Middle frontal gyrus (tissue), 1 donor: ENCODE results near the gene DEFB112.

Source experiments
- DNase-seq: peaks from one replicate; pipeline ENCODE4 v3.0.0-alpha.2; 2015; ENCODE audit warnings: low spot score; ENCODE audit errors: extremely low spot score

Gene DEFB112, protein sequence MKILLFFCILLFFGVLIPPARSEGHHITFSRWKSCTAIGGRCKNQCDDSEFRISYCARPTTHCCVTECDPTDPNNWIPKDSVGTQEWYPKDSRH

DNA sequence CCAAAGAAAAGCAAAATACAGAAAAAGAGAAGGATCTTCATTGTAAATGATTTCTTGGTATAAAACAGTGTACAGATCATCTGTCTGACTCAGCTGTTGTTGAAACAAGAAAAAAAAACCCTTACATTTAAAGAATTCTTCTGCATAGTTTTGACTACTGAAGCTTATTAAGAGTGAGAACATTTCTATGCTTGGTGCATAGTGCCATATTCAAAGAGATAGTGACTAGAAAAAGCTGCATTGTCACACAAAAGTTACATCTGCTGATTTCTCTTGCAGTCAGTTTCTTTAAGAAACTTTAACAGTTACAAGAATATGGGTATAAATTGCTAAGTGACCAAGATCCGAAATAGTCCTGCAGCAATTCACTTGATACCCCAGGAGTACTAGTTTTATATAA is at the start of gene DEFB112:
DEFB112 (minus strand) TSS at position 101 of the 400 bp plus-strand sequence; CDS start at position 41, 60 bp downstream.
- no peak for DNase-seq

DNA sequence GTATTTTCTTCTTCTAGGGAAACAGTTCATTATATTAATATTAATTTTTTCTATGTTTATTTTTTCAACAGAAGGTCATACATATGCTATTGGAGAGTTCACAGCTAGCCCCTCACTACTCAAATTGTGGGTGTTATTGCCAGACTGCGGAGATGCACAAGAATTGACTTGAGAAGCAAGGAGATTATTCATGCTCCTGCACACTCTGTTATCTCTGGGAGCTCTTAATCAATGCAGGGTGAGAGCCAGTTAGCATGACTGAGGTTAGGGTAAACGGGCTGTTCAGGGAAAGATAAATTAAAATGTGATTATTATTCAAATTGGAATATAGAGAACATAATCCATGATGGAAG is 48.9 kb upstream of the DEFB112 start:
- no peak for DNase-seq

DNA sequence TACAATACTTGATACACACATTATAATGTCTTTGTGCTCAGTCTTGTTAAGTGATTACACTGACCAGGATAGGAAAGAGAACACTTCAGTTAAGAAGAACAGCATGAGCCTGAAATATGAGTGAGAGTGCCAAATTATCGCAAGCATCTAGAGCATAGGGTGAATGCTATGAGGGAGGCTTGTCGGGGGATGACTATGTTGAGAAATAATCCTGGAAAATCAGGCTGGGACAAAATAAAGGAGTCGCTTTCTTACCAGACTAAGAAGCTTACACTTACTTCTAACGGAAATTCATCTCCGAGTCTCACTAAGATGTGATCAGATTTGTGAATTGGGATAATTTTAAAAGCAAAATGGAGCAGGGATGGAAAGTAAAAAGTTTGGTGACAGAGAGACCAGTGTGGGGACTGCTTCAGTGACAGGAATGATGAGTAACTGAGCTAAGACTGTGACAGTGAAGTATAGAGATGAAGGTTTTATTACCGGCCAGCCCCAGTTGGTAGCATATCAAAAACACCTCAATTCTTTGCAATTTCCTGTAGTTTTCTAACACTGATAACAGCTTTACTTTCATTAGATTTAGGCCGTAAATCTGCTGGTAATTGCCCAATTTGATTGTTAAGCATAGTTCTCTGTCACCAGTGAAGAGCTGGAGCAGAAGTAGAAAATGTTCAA is 48.4 kb upstream of the DEFB112 start:
- DNase-seq = no peak

DNA sequence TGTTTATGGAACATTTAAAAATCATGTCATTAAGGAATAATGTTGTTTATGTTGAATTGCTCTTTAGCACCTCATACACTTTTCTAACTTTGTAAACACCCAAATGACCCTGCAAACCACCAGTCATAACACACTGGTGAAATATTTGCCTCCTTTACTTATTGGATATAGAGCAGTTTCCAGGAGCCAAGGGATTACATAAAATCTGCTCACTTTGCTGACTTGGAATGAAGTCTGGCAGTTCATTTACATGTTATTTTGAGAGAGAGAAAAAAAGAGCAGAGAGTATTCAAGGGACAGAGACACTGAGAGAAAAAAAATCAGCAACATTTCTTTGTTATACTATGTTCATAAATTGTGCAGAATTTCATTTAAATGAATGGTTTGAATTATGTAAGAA is 46.6 kb upstream of the DEFB112 start:
- no peak for DNase-seq

DNA sequence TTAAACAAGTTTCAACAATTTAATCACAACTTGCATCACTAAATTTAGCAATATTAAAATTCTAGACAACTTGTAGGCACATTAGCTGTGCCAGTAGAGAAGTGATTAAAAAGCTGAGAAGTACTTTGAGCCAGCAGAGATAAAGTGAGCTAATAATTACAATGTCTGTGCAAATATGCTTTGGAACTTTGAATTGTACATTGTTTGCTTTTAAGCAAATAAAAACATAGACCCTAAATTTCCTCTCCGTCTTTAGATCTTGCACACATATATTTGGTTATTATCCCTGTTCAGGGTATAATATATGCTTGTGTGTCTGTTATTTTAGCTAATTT is 44.2 kb upstream of the DEFB112 start:
- DNase-seq = no peak

DNA sequence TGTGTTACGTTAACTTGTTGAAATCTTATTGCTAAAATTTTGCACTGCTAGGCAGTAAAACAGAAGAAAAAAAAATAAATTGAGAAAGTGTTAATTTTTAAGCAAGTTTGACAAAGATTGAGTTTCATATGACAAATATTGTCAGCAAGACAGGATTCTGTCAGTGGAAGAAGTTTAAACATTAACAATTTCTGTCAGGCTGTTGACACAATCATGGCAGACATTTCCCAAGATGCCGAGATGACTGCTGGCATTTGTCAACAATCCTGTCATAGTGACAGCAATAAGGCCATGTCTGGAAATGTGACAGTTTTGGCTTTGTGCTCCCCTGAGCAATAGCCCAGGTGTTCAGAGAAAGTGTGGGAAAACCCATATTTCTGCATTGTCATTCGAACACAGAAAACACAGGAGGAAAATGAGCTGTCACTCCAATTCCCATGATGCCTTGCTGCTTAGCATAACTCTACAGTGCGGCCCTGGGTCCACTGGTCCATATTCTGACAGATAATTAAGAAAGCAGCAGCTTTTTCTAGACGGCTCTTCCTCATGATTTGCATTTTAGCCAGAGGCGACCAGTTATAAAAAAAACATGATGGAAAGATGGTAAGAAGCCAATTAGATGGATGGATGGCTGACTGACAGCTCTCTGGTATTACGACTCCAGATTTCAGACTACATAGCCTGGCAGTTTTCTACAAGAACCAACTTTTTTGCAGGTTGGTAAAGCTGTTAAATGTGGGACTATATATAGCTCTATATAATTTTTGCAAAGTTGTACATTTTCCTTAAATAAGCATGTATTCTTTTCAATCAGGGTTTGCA is 43.6 kb upstream of the DEFB112 start:
- no peak for DNase-seq

DNA sequence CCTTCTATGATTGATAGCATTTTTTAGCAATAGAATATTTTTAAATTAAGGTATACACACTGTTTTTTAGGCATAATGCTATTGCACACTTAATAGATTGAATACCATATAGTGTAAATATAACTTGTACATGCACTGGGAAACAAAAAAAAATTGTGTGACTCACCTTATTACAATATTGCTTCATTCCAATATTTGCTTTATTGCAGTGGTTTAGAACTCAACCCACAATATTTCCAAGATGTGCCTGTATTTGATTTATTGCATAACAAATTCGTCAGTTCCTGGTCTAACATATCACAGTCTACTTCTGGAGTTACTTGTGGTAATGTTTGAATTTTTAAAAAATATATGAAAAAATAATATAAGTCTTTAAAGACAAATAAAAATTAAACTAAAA is 41.9 kb upstream of the DEFB112 start:
- DNase-seq = no peak

DNA sequence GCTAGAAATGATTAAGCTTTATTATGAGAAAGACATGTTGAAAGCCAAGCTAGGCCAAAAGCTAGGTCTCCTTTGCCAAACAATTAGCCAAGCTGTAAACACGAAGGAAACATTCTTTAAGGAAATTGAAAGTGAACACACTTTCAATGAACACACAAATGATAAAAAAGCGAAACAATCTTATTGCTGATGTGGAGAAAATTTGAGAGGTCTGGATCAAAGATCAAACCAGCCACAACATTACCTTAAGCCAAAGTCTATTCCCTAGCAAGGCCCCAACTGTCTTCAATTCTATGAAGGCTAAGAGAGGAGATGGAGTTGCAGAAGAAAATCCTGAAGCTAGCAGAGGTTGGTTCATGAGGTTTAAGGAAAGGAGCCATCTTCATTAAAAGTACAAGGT is 40.2 kb upstream of the DEFB112 start:
- DNase-seq = no peak

DNA sequence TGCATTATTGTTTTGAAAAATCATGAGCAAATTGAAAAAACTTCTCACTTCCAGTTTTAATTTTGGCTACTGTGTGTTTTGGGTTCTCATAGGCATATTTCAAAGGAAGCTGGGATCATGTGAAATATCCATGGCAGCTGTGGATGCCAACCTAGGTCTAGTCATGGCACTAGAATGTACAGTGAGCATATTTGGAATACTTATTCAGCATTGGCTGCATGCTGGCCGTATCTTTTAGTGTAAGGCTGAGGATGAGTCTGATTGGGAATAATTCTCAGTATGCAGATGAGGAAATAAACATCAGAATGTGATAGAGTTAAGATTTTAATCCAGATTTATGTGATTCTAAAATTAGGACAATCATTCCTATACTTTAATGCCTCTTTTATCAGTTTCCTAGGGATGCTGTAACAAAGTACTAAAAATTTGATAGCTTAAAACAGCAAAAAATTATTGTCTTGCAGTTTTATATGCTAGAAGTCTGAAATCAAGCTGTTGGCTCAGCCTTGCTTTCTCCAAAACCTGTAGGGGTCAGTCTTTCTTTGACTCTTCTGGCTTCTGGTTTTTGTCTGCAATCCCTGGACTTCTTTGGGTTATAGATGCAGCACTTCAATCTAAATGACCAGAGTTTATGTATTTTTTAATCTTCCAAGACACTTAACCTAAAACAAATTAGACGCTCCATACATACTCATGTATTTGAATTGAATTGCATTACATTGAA is 37.7 kb upstream of the DEFB112 start:
- no peak for DNase-seq

DNA sequence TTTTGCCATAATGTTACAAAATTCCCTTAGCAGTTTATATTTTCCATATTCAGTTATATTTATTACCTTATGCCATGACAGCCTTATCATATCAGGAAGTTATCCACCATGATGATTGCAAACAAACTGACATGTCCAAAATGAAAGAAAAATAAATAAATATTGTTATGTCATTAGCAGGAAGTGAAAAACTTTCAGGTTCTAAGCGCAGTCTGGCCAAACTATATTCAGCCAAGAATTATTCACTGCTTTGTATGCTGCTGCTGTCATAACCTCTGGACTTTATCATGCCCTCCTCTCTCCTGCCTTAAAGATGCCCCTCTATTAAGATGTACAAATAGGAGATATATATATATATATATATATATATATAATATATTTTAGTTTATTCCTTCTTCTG is 27.7 kb upstream of the DEFB112 start:
- DNase-seq = no peak

DNA sequence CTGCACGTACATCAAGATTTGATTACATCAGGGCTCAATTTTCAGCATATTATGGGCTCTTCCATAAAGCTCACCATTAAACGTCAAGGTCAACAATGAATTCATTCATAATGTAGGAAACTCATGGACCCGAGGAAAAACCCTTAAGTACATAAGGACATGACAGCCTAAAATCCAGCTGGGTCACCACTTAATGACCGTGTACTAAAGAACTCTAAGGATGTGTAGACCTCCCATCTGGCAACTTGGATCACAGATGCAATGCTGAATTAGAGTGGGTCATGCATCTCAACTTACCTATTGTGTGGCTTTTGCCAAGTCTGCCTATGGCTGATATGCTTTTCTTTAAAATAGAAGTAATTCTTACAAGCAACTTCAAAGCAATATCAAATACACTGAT is 26.7 kb upstream of the DEFB112 start:
- no peak for DNase-seq

DNA sequence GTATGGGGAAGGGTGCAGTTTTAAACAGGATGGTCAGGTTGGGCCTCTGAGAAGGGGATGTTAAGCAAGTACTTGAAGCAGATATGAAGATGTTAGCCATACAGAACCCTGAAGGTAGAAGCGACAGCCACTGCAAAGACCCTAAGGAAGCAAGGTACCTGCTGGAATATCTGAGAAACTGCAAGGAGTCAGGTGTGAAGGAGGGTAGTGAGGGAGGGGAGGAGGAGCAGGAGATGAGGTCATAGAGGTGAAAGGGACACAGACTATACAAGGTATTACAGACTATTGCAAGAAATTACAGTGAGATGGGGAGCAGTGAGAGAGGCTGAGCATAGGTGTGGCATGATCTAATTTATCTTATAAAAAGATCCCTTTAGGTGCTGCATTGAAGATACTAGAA is 22.2 kb upstream of the DEFB112 start:
- no peak for DNase-seq

DNA sequence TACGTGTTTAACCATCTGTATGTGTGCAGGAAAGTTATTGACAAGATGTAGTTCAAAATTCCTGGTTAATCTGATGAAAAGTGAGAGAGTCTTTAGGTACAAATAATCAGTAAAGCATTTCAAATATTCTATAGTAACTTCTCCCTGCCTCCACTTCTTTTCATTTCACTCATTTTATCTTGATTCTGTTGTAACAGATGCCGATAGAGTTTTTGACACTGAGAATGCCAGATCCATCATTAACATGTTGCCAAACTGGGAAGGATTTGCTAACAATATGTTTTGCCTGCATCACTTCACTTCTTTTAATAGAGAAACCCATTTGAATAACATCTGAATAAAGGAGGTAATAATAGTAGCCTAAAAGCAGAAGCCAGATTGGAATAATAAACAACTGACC is 20.4 kb upstream of the DEFB112 start:
- DNase-seq = no peak

DNA sequence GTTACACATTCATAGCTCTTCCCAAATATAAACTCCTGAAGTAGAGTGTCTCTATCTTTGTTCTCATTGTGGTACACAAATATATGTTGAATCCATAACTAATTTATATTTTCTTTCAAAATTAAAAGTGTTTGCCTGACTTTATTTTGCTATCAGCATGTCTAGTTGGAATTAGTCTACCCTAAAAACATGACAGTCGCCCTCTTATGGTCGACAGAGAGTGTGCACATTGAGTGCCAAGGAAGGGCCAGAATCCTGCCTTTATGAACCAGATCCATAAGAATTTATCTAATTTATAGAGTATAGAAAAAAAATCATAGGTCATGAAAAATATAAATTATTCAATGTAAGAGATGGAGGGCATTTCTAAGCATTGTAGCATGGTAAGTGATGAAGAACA is 12.3 kb upstream of the DEFB112 start:
- DNase-seq = no peak

DNA sequence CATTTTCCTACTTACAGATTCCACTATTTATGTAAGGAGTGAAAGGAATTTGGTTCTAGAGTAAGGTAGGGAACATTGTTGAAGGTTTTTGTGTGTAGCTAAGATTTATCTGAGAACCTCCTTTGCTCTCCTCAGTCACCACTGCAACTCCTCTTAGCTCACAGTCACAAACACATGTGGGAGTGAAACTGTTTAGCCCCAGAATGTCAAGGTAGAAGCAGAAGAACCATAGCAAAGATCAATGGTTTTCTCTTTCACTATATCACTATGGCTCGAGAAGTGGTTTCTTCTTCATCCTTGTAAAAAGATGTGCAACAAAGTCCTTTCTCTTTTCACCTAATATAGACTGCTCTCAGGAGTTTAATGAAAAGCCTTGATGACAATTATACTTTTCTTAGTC is 6.5 kb upstream of the DEFB112 start:
- DNase-seq = no peak

DNA sequence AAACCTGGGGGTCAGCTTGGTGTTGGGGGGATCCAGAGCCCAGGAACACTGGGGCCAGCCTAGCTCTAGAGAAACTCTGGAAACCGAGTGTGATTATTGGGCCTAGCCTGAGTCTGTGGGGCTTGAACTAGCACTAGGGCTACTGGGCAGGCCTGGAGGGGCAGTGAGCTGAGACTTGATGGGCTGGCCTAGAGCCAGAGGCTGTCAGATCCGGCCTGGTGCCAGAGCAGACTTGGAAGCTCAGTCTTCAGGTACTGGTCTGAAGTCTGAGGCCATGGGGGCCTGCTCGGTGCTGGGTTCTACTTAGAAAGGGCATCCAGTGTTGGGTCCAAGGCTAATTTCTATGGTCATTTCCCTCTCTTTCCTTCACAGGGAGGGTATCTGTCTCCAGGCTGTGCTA is 2.7 kb downstream of the DEFB112 start:
- no peak for DNase-seq

DNA sequence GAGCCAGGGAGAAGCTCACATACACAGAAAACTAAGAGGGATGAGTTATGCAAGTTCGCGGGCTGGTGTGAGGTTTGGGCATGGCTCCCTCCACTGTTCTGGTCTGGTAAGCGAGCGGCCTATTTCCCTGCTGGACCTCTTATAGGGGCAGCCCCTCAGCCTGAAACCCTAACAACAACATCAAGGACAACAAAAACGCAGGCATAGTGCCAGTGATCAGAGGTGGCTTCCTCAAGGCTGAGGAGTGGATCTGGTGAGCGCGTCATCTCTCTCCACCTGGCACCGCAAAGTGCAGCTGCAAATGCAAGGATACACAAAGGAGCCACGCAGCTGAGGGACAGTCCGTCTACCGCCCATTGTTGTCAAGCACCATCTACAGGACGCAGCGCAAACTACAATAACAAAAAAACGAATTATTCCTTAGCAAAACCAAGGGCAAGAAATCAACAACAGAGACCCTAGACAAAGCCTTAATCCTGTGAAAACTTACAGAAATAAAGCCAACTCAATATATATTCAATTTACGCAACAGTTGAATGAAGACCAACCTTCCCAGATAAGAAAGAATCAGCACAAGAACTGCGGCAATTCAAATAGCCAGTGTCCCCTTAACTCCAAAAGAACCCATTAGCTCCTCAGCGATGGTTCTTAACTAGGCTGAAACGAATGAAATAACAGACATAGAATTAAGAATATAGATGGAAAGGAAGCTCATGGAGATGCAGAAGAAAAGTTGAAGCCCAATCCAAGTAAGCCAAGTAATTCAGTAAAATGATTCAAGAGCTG is 18.8 kb downstream of the DEFB112 start:
- DNase-seq = no peak

DNA sequence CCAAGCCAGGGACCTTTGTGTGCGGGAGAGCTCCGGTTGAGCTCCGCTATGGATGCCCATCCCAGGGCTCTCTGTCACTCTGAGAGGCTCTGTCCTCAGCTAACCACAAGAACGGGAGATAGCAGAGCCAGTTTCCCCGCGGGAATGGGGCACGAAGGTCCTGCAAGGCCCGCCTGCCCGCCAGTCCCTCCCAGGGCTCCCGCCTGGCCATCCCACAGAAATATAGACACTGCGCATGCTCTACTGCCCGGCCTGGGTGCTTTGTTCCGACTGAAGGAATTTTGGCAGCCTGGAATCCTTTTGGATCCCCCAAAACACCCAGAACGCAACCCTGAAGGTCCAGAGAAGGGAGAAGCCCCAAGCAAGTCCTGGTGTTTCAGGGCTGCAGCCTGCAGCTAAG is 19.4 kb downstream of the DEFB112 start:
- DNase-seq = no peak

DNA sequence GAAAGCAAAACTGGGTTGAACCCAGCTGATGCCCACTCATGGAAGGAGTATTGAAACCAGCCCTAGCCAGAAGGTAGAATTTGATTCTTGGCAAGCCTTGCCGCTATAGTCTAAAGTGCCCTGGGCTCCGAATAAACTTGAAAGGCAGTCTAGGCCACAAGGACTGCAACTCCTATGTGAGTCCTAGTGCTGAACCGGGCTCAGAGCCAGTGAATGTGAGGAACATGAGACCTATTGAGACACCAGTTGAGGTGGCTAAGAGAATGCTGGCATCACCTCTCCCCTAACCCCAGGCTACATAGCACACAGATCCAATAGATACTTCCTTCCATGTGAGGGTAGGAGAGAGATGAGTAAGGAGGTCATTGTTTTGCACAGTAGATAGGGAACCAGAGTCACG is 24.5 kb downstream of the DEFB112 start:
- no peak for DNase-seq

DNA sequence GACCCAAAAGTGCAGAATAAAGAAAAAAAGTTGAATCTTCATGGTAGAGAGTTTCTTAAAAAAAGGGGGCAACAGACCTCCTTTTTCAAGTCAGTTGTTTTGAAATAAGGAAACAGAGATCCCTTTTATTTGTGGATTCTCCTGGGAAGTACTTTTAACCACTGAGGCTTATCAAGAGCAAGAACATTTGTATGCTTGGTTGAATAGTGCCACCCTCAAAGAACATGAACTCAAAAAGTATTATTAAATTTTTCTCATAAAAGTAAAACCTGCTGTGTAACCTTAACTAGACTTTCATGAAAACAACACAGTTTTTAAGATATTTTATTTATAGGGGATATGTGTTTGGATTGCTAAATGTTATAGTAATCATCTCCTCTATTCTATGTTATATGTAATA is 27.8 kb downstream of the DEFB112 start, which contains the start of gene DEFB110:
DEFB110 (minus strand) TSS at position 101 of the 400 bp plus-strand sequence; CDS start at position 42, 59 bp downstream.
- DNase-seq = no peak

DNA sequence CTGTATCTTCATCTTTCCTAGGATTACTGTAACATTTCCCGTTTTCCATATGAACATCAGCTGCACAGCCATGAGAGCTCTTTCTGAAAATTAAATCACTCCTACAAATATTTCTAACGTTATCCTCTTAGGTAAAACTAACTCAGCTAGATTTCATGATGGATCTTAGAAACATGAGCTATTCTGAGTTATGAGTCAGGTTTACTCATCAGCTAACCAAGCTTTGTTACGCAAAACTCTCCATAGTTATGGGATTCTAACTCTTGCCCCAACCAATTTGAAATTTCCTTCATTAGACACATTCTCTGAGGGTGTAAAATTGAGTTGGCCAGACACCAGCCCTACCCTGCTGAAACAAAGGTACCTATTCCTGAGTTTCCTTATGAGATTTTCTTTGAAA is 41.9 kb downstream of the DEFB112 start:
- no peak for DNase-seq
